NCI-H1417 (cell line): ENCODE results near the gene ZNF14.
"Not testable (repeated sequence)": the region's sequence is repeated elsewhere in the genome, so short reads cannot be mapped to it uniquely, and the experiment has no call there.

Experiments
- DNase-seq, 3 experiments: peaks; one replicate each; lab custom pipeline; 2025; lab: John Stamatoyannopoulos, UW

ZNF14 gene

GRCh38 chr19:19746286-19747213 lies 13.6 kb upstream of the ZNF14 start:
- no peak for DNase-seq

- no peak for DNase-seq
Observed at GRCh38 chr19:19745496-19746285, 12.8 kb upstream of the ZNF14 start.

- no peak for DNase-seq
Observed at GRCh38 chr19:19744641-19745040, 11.7 kb upstream of the ZNF14 start.

- DNase-seq, result not testable (repeated sequence)
Observed at GRCh38 chr19:19743921-19744320, 11.0 kb upstream of the ZNF14 start.

- DNase-seq, result no peak
Observed at GRCh38 chr19:19743176-19743575, 10.3 kb upstream of the ZNF14 start.

GRCh38 chr19:19742773-19743172 lies 9.9 kb upstream of the ZNF14 start:
- no peak for DNase-seq

GRCh38 chr19:19741184-19741583 lies 8.3 kb upstream of the ZNF14 start:
- no peak for DNase-seq

GRCh38 chr19:19740755-19741154 lies 7.8 kb upstream of the ZNF14 start:
- DNase-seq, result no peak

GRCh38 chr19:19738564-19738963 lies 5.7 kb upstream of the ZNF14 start:
- no peak for DNase-seq

GRCh38 chr19:19737559-19738332 lies 4.8 kb upstream of the ZNF14 start:
- DNase-seq, result no peak

GRCh38 chr19:19721896-19722295 lies 11.0 kb downstream of the ZNF14 start:
- DNase-seq, result no peak

GRCh38 chr19:19719798-19720197 lies 13.1 kb downstream of the ZNF14 start:
- no peak for DNase-seq

- DNase-seq, result no peak
Observed at GRCh38 chr19:19711934-19712828, 20.7 kb downstream of the ZNF14 start.

GRCh38 chr19:19711306-19711933 lies 21.5 kb downstream of the ZNF14 start:
- DNase-seq, result no peak

GRCh38 chr19:19710506-19710905 lies 22.4 kb downstream of the ZNF14 start:
- DNase-seq, result no peak

GRCh38 chr19:19704836-19705235 lies 28.1 kb downstream of the ZNF14 start:
- no peak for DNase-seq

- not testable (repeated sequence) for DNase-seq
Observed at GRCh38 chr19:19700493-19700892, 32.4 kb downstream of the ZNF14 start.

- no peak for DNase-seq
Observed at GRCh38 chr19:19697589-19697988, 35.3 kb downstream of the ZNF14 start.

GRCh38 chr19:19696386-19696785 lies 36.5 kb downstream of the ZNF14 start:
- no peak for DNase-seq

GRCh38 chr19:19691683-19692082 lies 41.2 kb downstream of the ZNF14 start:
- no peak for DNase-seq

GRCh38 chr19:19689023-19689422 lies 43.9 kb downstream of the ZNF14 start:
- DNase-seq, result peak in 1 of 3 experiments; percentile 28
